Body of pancreas (tissue), 4 donors: ENCODE measurements around the gene SAV1.

Experiments
- CTCF ChIP-seq, 7 experiments: fragments of 450-650 bp in 4 of 7; fragments of 200-600 bp in 3 of 7; sonication (generic) in 3 of 7; IDR thresholded peaks; one replicate each; pipeline ENCODE4 v1.5.1; 2016 to 2019; ENCODE audit warnings: antibody characterized with exemption in 7 of 7
- POLR2A ChIP-seq, 3 donors: fragments of 450-650 bp; IDR thresholded peaks; one replicate each; pipeline ENCODE4 v1.6.1; 2016; ENCODE audit warnings: antibody characterized with exemption in 3 of 3, mild to moderate bottlenecking in 2 of 3

DNA sequence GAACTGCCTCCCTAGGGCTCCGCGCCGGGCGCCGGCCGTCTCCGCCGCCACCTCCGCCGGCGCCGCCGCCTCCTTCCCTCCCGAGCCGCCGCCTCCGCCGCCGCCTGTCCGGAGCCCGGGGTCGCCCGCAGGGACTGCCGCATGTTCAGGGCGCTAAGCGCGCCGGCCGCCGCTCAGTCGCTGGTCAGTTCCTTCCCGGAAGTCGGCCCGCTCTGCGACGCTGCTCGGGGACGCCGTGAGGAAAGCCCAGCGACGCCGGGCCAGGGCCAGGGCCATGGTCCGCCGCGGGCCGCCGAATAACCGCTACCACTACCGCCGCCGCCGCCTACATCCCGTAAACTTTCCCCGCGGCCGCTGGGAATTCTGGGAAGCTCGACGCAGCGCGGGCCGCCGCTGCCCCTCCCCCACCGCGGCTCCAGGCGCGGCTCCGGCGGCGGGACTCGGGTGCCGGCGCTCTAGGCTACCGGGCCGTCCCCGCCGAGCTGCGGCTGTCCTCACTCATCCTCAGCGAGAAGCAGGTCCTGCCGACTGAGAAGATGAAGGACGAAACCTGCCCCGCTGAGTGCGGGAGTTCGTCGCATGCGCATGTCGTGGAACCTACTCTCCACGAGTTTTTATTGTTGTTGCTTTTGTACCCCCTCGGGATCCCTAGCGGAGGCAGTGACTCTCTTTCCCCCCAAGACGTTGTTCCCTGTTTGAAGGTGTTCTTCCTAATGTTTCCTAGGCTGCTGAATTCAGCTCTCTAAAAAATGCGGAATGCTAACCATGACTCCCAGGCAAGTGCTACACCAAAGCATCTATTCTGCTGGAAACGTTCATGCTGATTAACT is at the start of gene SAV1:
- TF ChIP-seq CTCF (IDR thresholded peaks at IDR 0.05) (peak in 2 of 7 experiments; percentile 13 to 17), POLR2A (IDR thresholded peaks at IDR 0.05) (peak; percentile 96 to 97 (median 96))
